ENCODE data around the gene GJC2. TPM values are rescaled to one million over a fixed set of nuclear protein-coding genes. Genes with fewer than 3 reads are reported as not detected.

GJC2 gene
- total and polyA plus RNA-seq, 2 donors (not counting 1 experiment from before 2014, with no cell fraction given): 0.16 to 0.30 TPM

DNA sequence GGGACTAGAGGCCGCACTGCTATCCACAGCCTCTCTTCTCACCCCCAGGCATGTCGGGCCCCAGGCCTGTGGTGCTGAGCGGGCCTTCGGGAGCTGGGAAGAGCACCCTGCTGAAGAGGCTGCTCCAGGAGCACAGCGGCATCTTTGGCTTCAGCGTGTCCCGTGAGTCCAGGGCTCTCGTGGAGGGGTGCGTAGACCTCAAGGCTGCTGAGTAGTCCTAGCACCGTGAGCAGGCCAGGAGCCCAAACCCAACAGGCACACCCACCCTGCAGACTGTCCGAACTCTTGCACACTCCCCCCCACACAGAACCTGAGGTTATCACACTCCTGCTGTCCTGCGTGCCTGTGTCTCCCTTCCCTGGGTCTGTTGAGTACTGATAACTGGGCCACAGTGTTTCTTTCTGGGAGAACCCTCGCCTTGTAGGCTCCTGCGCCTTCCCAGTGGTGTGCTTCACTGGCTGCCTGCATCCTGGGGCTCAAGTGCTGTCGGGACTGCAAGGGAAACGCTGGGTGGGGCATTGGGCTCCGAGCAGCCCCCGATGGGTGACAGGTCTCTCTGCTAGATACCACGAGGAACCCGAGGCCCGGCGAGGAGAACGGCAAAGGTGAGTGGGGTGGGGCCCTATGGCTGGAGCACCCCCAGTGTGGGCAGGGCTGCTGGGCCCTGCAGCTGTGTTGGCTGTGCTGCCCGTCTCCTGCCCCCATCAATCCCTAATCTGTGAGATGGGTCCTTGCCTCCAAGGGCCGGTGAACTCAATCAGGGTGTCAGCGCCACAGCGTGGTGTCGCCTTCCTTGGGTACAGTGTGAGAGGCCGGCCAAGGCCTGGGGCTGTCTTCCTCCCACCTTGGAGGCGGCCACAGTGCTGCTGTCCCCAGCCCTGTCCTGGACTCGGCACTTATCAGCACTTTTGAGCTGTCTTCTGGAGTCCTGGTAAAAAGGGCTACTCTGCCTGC is 4.0 kb upstream of the GJC2 start:
- no peak overlapping the region for H3K4me2 ChIP-seq (replicated peaks; ENCODE audit: low read depth, low read length, poor library complexity, severe bottlenecking)
- intact Hi-C loops (cut with micrococcal nuclease): no loop called here
- peaks cover 0 to 49% of the 10 kb centered on the region in 2 experiments for H3K36me3 ChIP-seq (replicated peaks in 1 of 2; ENCODE audit: control extremely low read depth in 1 of 2, control insufficient read depth in 1 of 2, extremely low read depth in 1 of 2, insufficient read depth in 2 of 2, low read length in 1 of 2)
- no peak overlapping the region for H2AFZ ChIP-seq (ENCODE audit: insufficient read depth, low read depth, low read length, poor library complexity, severe bottlenecking)
- peaks cover 94% of the 10 kb centered on the region for H4K20me1 ChIP-seq (ENCODE audit: control insufficient read depth, insufficient read depth, low read length, poor library complexity, severe bottlenecking)
- no peaks in the 10 kb centered on the region for H3K9me3 ChIP-seq (ENCODE audit: control extremely low read depth in 1 of 3, control insufficient read depth in 2 of 3, insufficient read depth in 1 of 3, low read length in 2 of 3)
- CTCF ChIA-PET: no interaction called here
- peaks cover 59% of the 10 kb centered on the region for H3K79me2 ChIP-seq (ENCODE audit: control insufficient read depth, insufficient read depth, low read length)
- 96% methylated on average over 31 of the region's 31 CpGs for WGBS (ENCODE audit: insufficient coverage)
- no peak overlapping the region for H3K9ac ChIP-seq (ENCODE audit: low read length)
- H3K27me3 ChIP-seq (replicated peaks in 1 of 4; ENCODE audit: control extremely low read depth in 1 of 4, control insufficient read depth in 3 of 4, insufficient read depth in 4 of 4, low read length in 3 of 4): no peaks in the 10 kb centered on the region
- H3K27ac Mint-ChIP-seq: no peak overlapping the region
- POLR2A ChIA-PET: interaction anchor here (0.6 to 0.8 kb wide), 2 partner anchors 20 to 36 kb away, joined by 3 read pairs; partner anchors contain the start of gene IBA57
- no peaks in the 10 kb centered on the region for H3K27me3 Mint-ChIP-seq
- no peak for TF ChIP-seq EZH2 (IDR thresholded peaks at IDR 0.05; ENCODE audit: borderline replicate concordance, insufficient read depth, low read depth, low read length, poor library complexity, severe bottlenecking)
- TF ChIP-seq, protein P1, sequence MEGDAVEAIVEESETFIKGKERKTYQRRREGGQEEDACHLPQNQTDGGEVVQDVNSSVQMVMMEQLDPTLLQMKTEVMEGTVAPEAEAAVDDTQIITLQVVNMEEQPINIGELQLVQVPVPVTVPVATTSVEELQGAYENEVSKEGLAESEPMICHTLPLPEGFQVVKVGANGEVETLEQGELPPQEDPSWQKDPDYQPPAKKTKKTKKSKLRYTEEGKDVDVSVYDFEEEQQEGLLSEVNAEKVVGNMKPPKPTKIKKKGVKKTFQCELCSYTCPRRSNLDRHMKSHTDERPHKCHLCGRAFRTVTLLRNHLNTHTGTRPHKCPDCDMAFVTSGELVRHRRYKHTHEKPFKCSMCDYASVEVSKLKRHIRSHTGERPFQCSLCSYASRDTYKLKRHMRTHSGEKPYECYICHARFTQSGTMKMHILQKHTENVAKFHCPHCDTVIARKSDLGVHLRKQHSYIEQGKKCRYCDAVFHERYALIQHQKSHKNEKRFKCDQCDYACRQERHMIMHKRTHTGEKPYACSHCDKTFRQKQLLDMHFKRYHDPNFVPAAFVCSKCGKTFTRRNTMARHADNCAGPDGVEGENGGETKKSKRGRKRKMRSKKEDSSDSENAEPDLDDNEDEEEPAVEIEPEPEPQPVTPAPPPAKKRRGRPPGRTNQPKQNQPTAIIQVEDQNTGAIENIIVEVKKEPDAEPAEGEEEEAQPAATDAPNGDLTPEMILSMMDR (IDR thresholded peaks at IDR 0.05): no peak
- DNase-seq: no peak
- H3K4me3 Mint-ChIP-seq: no peak overlapping the region
- H3K4me1 ChIP-seq (ENCODE audit: control insufficient read depth in 2 of 2, insufficient read depth in 2 of 2, low read length in 2 of 2): peaks cover 30 to 40% of the 10 kb centered on the region in 2 donors
- H3K4me1 Mint-ChIP-seq: peaks cover 33% of the 10 kb centered on the region
- H3K27ac ChIP-seq (ENCODE audit: low read length in 2 of 2): no peak overlapping the region
- no peak for ATAC-seq (ENCODE audit: low read depth)
- H3K9me3 Mint-ChIP-seq (ENCODE audit: insufficient read depth): no peaks in the 10 kb centered on the region
- no peak overlapping the region for H3K4me3 ChIP-seq (ENCODE audit: control extremely low read depth in 1 of 5, extremely low read depth in 1 of 5, insufficient read depth in 1 of 5, low read depth in 2 of 5, low read length in 4 of 5)
